Measurements from ENCODE around the gene HIPK1.
"Not testable (repeated sequence)": the region's sequence is repeated elsewhere in the genome, so short reads cannot be mapped to it uniquely, and the experiment has no call there.

The HIPK1 gene

DNA sequence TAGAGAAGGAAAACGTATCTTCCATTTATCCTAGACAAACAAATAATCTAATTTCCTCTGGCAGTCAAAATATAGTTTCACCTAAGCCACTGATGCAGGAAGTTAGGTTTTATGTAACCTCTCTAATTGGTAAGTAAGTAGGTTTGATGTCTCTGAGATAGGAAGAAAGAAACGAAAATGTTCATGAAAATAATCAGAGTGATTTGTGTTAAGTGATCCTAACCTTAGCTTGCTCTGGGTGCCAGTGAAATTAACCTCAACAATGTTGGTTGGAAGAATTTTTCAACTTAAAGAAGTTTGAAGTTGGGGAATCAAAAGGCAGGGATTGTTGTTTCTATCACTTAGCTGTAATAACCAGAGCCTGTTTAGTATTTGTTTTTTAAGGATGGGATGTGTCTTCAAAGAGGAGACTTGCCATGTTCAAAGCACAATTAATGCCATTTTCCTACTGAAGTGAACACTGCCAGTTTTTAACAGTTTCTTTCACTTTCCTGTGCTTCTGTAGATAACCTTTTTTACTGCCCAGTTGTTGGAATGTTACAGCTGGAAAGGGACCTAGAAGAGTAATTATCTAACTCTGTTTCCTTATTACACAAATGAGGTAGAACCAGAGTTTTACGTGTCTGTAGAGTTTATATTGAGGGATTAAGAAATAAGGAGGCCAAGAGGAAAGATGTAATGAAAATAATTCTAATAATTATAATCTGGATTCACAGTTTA lies 18.4 kb downstream of the HIPK1 start:
- Histone ChIP-seq H3K9me3 (ENCODE audit: control insufficient read depth, low read depth, low read length) (no peaks in the 10 kb centered on the region), H3K27me3 (ENCODE audit: control insufficient read depth, insufficient read depth, low read length) (no peaks in the 10 kb centered on the region), H3K4me3 (ENCODE audit: low read length) (no peak overlapping the region), H3K9ac (ENCODE audit: low read length) (no peak overlapping the region), H3K36me3 (ENCODE audit: control insufficient read depth, low read depth, low read length) (peaks cover 4% of the 10 kb centered on the region), H3K4me1 (ENCODE audit: control insufficient read depth, low read depth, low read length) (peaks cover 7% of the 10 kb centered on the region), H3K27ac (ENCODE audit: low read length) (no peak overlapping the region)

DNA sequence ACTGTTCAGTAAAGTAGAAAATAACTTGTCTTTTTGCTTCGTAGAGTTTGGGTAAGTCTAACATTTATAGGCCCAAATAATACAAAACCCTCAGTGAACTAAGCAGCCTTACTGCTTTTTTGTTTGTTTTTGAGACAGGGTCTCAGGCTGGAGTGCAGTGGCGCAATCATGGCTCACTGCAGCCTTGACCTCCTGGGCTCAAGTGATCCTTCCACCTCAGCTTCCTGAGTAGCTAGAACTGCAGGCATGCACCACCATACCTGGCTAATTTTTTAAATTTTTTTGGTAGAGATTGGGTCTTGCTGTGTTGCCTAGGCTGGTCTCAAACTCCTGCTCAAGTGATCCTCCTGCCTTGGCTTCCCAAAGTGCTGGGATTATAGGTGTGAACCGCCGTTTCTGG lies 19.0 kb downstream of the HIPK1 start:
- not testable (repeated sequence) for H3K27ac ChIP-seq (ENCODE audit: low read length); H3K9ac ChIP-seq (ENCODE audit: low read length); H3K4me1 ChIP-seq (ENCODE audit: control insufficient read depth, low read depth, low read length); H3K9me3 ChIP-seq (ENCODE audit: control insufficient read depth, low read depth, low read length); H3K27me3 ChIP-seq (ENCODE audit: control insufficient read depth, insufficient read depth, low read length); H3K4me3 ChIP-seq (ENCODE audit: low read length); H3K36me3 ChIP-seq (ENCODE audit: control insufficient read depth, low read depth, low read length)

DNA sequence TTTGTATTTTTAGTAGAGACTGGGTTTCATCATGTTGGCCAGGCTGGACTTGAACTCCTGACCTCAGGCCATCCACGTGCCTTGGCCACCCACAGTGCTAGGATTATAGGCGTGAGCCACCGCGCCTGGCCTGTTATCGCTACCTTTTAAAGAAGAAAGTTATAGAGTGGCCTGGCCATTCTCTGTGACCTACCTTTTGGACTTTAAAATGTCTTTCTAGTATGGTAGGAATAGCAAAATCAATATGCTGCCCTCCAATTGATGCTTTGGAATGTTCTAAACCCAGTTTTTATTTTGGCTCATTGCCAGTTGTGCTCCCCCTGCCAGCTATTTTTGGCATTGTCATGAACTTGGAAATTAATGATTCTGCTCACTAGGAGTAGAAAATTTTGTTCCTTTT lies 19.9 kb downstream of the HIPK1 start:
- Histone ChIP-seq H3K27me3 (ENCODE audit: control insufficient read depth, insufficient read depth, low read length) (no peaks in the 10 kb centered on the region), H3K36me3 (ENCODE audit: control insufficient read depth, low read depth, low read length) (no peaks in the 10 kb centered on the region), H3K9me3 (ENCODE audit: control insufficient read depth, low read depth, low read length) (no peaks in the 10 kb centered on the region), H3K9ac (ENCODE audit: low read length) (no peak overlapping the region), H3K27ac (ENCODE audit: low read length) (no peak overlapping the region), H3K4me3 (ENCODE audit: low read length) (no peak overlapping the region), H3K4me1 (ENCODE audit: control insufficient read depth, low read depth, low read length) (peaks cover 7% of the 10 kb centered on the region)

DNA sequence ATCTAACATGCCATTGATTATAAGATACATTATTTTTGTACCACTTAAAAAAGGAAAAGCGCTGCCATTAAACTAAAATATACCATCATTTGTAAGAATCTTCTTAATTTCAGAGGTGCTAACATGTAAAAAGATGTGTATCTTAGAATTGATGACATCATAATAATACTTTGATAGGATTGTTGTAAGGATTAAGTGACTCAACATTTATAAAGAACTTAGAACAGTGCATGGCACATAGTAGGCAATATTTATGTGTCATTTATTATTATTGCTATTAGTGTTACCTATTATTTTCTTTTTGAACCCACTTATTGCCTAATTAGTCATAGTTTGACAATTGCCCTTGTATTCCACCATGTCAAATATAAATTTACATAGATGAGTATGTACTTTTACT lies 21.8 kb downstream of the HIPK1 start:
- no peak overlapping the region for H3K27ac ChIP-seq (ENCODE audit: low read length)

DNA sequence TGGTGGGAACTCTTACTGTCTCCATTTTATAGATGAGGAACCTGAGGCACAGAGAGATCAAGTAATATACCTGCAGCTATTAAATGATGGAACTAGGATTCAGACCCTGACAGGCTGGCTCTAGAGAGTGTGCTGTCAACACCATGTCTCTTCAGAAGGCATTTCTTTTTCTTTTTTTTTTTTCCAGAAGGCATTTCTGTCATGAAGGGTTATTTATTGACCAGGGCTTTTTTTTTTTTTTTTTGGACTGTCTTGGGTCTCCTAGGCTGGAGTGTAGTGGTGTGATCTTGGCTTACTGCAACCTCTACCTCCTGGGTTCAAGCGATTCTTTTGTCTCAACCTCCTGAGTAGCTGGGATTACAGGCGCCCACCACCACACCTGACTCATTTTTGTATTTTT lies 22.6 kb downstream of the HIPK1 start:
- no peak overlapping the region for H3K9ac ChIP-seq (ENCODE audit: low read length)
- H3K27me3 ChIP-seq (ENCODE audit: control insufficient read depth, insufficient read depth, low read length): no peaks in the 10 kb centered on the region
- H3K36me3 ChIP-seq (ENCODE audit: control insufficient read depth, low read depth, low read length): peaks cover 5% of the 10 kb centered on the region
- H3K9me3 ChIP-seq (ENCODE audit: control insufficient read depth, low read depth, low read length): no peaks in the 10 kb centered on the region
- peaks cover 6% of the 10 kb centered on the region for H3K4me1 ChIP-seq (ENCODE audit: control insufficient read depth, low read depth, low read length)
- no peak overlapping the region for H3K4me3 ChIP-seq (ENCODE audit: low read length)
- H3K27ac ChIP-seq (ENCODE audit: low read length): no peak overlapping the region

More for the DNA sequence above, 21.8 kb downstream of the HIPK1 start:
- H3K9me3 ChIP-seq (ENCODE audit: control insufficient read depth, low read depth, low read length): no peaks in the 10 kb centered on the region
- no peak overlapping the region for H3K9ac ChIP-seq (ENCODE audit: low read length)
- H3K4me1 ChIP-seq (ENCODE audit: control insufficient read depth, low read depth, low read length): peaks cover 7% of the 10 kb centered on the region
- H3K27me3 ChIP-seq (ENCODE audit: control insufficient read depth, insufficient read depth, low read length): no peaks in the 10 kb centered on the region
- no peaks in the 10 kb centered on the region for H3K36me3 ChIP-seq (ENCODE audit: control insufficient read depth, low read depth, low read length)
- no peak overlapping the region for H3K4me3 ChIP-seq (ENCODE audit: low read length)

DNA sequence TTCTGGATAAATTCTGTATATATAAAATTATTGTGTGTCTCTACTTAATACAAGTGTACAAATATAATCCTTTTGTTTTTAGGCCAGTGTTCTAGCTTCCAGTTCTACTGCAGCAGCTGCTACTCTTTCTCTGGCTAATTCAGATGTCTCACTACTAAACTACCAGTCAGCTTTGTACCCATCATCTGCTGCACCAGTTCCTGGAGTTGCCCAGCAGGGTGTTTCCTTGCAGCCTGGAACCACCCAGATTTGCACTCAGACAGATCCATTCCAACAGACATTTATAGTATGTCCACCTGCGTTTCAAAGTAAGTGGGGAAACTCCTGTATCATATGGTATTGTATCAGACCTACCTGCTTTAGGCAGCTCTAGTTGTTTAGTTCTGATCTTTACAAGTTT lies 28.9 kb downstream of the HIPK1 start:
- no peak overlapping the region for H3K27ac ChIP-seq (ENCODE audit: low read length)
- no peaks in the 10 kb centered on the region for H3K4me1 ChIP-seq (ENCODE audit: control insufficient read depth, low read depth, low read length)
- H3K9ac ChIP-seq (ENCODE audit: low read length): no peak overlapping the region
- H3K36me3 ChIP-seq (ENCODE audit: control insufficient read depth, low read depth, low read length): peaks cover 29% of the 10 kb centered on the region
- H3K9me3 ChIP-seq (ENCODE audit: control insufficient read depth, low read depth, low read length): no peaks in the 10 kb centered on the region
- H3K4me3 ChIP-seq (ENCODE audit: low read length): no peak overlapping the region
- H3K27me3 ChIP-seq (ENCODE audit: control insufficient read depth, insufficient read depth, low read length): no peaks in the 10 kb centered on the region

DNA sequence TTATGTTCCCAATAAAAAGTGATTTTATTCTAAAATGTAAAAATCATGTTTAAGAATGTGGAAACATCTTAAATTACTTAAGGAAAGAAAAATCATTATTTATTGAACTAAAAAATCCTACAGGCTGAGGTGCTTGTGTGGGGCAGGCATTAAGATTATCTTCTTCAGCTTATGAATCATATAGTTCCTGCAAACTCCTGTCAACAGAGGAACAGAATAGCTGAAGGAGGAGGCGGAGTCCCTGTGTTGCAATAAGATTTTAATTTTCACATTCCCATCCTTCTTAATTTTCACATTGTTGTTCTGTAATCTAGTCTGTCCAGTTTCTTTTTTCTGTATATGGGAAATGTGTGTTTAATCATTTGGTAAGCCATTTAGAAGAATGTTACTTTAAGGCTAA lies 29.6 kb downstream of the HIPK1 start:
- Histone ChIP-seq H3K9ac (ENCODE audit: low read length) (no peak overlapping the region), H3K27ac (ENCODE audit: low read length) (no peak overlapping the region), H3K4me3 (ENCODE audit: low read length) (no peak overlapping the region), H3K9me3 (ENCODE audit: control insufficient read depth, low read depth, low read length) (no peaks in the 10 kb centered on the region), H3K27me3 (ENCODE audit: control insufficient read depth, insufficient read depth, low read length) (no peaks in the 10 kb centered on the region), H3K4me1 (ENCODE audit: control insufficient read depth, low read depth, low read length) (no peaks in the 10 kb centered on the region), H3K36me3 (ENCODE audit: control insufficient read depth, low read depth, low read length) (peaks cover 35% of the 10 kb centered on the region)

DNA sequence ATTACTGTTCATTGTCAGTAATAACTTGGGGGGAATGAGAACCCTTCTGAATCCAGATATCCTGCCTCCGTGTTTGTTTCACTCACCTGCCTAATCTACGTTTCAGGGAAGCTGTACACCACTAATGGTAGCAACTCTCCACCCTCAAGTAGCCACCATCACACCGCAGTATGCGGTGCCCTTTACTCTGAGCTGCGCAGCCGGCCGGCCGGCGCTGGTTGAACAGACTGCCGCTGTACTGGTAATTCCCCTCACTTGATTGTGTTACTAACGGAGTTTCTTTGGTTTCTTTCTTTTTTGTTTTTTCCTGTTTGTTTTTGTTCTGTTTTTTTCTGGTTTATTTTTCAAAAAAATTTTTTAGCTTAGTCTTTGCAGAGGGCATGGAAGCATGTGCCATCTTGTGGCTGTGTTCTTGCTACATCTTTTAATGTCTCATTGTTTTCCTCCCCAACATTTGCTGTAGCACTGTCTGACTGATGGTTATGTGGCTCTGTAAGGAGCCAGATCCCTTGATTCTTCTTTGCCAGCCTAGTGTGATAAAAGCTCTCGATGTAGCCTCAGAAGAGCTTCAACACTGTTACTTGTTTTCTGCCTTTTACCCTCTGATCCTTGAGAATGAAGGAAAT lies 34.3 kb downstream of the HIPK1 start:
- H3K9ac ChIP-seq (ENCODE audit: low read length): no peak overlapping the region
- no peaks in the 10 kb centered on the region for H3K27me3 ChIP-seq (ENCODE audit: control insufficient read depth, insufficient read depth, low read length)
- no peak overlapping the region for H3K4me3 ChIP-seq (ENCODE audit: low read length)
- H3K27ac ChIP-seq (ENCODE audit: low read length): no peak overlapping the region
- no peaks in the 10 kb centered on the region for H3K9me3 ChIP-seq (ENCODE audit: control insufficient read depth, low read depth, low read length)
- H3K4me1 ChIP-seq (ENCODE audit: control insufficient read depth, low read depth, low read length): no peaks in the 10 kb centered on the region
- H3K36me3 ChIP-seq (ENCODE audit: control insufficient read depth, low read depth, low read length): peaks cover 41% of the 10 kb centered on the region

DNA sequence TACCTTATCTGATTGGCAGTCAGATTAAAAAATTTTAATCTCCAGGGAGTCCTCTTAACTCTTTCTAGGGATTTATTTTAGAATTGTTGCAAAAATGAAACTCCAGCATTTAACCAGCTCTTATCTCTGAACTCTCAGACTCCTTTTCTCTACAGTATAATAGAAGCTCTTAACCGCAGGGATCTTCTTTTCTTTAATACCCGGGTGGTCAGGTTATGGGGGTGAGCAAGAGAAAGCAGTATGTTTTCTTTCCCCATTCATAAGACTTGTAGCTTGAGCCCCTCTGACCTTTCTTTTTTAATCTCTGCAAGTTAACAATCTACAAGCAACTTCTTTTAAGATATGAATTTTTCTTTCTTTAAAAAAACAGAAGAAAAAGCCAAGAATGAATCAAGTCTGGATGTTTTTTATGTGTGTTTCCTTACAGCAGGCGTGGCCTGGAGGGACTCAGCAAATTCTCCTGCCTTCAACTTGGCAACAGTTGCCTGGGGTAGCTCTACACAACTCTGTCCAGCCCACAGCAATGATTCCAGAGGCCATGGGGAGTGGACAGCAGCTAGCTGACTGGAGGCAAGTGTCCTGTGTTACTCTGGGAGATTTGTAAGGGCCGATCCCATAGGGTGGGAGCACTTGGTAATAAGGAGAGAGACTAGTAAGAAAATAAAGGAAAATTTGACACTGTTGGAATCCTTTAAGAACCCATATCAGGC lies 36.7 kb downstream of the HIPK1 start:
- H3K4me1 ChIP-seq (ENCODE audit: control insufficient read depth, low read depth, low read length): no peaks in the 10 kb centered on the region
- no peak overlapping the region for H3K4me3 ChIP-seq (ENCODE audit: low read length)
- H3K36me3 ChIP-seq (ENCODE audit: control insufficient read depth, low read depth, low read length): peaks cover 60% of the 10 kb centered on the region
- H3K9ac ChIP-seq (ENCODE audit: low read length): no peak overlapping the region
- no peaks in the 10 kb centered on the region for H3K27me3 ChIP-seq (ENCODE audit: control insufficient read depth, insufficient read depth, low read length)
- H3K27ac ChIP-seq (ENCODE audit: low read length): no peak overlapping the region
- H3K9me3 ChIP-seq (ENCODE audit: control insufficient read depth, low read depth, low read length): no peaks in the 10 kb centered on the region

DNA sequence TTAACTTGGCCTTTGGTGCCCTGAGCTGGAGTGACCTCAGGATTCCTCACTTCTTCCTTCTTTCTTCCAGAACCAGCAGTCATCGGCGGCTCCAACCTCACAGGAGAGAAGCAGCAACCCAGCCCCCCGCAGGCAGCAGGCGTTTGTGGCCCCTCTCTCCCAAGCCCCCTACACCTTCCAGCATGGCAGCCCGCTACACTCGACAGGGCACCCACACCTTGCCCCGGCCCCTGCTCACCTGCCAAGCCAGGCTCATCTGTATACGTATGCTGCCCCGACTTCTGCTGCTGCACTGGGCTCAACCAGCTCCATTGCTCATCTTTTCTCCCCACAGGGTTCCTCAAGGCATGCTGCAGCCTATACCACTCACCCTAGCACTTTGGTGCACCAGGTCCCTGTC lies 43.8 kb downstream of the HIPK1 start:
- peaks cover 28% of the 10 kb centered on the region for H3K4me1 ChIP-seq (ENCODE audit: control insufficient read depth, low read depth, low read length)
- no peak overlapping the region for H3K9ac ChIP-seq (ENCODE audit: low read length)
- H3K27ac ChIP-seq (ENCODE audit: low read length): no peak overlapping the region
- no peaks in the 10 kb centered on the region for H3K27me3 ChIP-seq (ENCODE audit: control insufficient read depth, insufficient read depth, low read length)
- peaks cover 53% of the 10 kb centered on the region for H3K36me3 ChIP-seq (ENCODE audit: control insufficient read depth, low read depth, low read length)
- no peaks in the 10 kb centered on the region for H3K9me3 ChIP-seq (ENCODE audit: control insufficient read depth, low read depth, low read length)
- no peak overlapping the region for H3K4me3 ChIP-seq (ENCODE audit: low read length)

DNA sequence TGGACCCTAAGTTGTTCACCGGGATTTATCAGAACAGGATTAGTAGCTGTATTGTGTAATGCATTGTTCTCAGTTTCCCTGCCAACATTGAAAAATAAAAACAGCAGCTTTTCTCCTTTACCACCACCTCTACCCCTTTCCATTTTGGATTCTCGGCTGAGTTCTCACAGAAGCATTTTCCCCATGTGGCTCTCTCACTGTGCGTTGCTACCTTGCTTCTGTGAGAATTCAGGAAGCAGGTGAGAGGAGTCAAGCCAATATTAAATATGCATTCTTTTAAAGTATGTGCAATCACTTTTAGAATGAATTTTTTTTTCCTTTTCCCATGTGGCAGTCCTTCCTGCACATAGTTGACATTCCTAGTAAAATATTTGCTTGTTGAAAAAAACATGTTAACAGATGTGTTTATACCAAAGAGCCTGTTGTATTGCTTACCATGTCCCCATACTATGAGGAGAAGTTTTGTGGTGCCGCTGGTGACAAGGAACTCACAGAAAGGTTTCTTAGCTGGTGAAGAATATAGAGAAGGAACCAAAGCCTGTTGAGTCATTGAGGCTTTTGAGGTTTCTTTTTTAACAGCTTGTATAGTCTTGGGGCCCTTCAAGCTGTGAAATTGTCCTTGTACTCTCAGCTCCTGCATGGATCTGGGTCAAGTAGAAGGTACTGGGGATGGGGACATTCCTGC lies 46.2 kb downstream of the HIPK1 start:
- H3K27ac ChIP-seq (ENCODE audit: low read length): no peak overlapping the region

More for the DNA sequence above, 46.2 kb downstream of the HIPK1 start:
- Histone ChIP-seq H3K9me3 (ENCODE audit: control insufficient read depth, low read depth, low read length) (no peaks in the 10 kb centered on the region), H3K9ac (ENCODE audit: low read length) (no peak overlapping the region), H3K4me1 (ENCODE audit: control insufficient read depth, low read depth, low read length) (peaks cover 52% of the 10 kb centered on the region), H3K27me3 (ENCODE audit: control insufficient read depth, insufficient read depth, low read length) (no peaks in the 10 kb centered on the region), H3K36me3 (ENCODE audit: control insufficient read depth, low read depth, low read length) (peaks cover 30% of the 10 kb centered on the region), H3K4me3 (ENCODE audit: low read length) (no peak overlapping the region)

Data from iPS-18a (cell line).